Aorta (tissue), 5 donors: ENCODE data around the gene PXDC1. TPM values are rescaled to one million over a fixed set of nuclear protein-coding genes. Genes with fewer than 3 reads are reported as not detected.
"Not testable (repeated sequence)": the region's sequence is repeated elsewhere in the genome, so short reads cannot be mapped to it uniquely, and the experiment has no call there.

ENCODE experiments used
- ATAC-seq: fragments of 200-7000 bp; cut with Tn5 transposase; one replicate; pipeline ENCODE4 v1.9.1; 2022; ENCODE audit warnings: moderate library complexity; ENCODE audit not compliant: low FRiP score
- DNase-seq, 2 donors: peaks; one replicate each; pipeline ENCODE4 v3.0.0-alpha.2; 2020
- H3K27ac ChIP-seq, 2 donors: one replicate each; pipeline ENCODE4 v1.5.1; 2013; ENCODE audit warnings: low read length in 2 of 2, mild to moderate bottlenecking in 2 of 2, moderate library complexity in 2 of 2, control low read depth in 1 of 2, inconsistent platforms in 1 of 2, low read depth in 1 of 2
- H3K27me3 ChIP-seq, 2 donors: one replicate each; pipeline ENCODE4 v1.6.1; 2013; ENCODE audit warnings: control low read depth in 1 of 2, low read length in 1 of 2, mild to moderate bottlenecking in 1 of 2, moderate library complexity in 1 of 2; ENCODE audit not compliant: insufficient read depth in 2 of 2, control insufficient read depth in 1 of 2
- H3K36me3 ChIP-seq, 2 donors: one replicate each; pipeline ENCODE4 v1.6.1; 2013; ENCODE audit warnings: control low read depth in 1 of 2, low read length in 1 of 2, mild to moderate bottlenecking in 1 of 2; ENCODE audit not compliant: insufficient read depth in 2 of 2, control insufficient read depth in 1 of 2
- H3K4me1 ChIP-seq, 2 donors: one replicate each; pipeline ENCODE4 v1.6.1; 2013; ENCODE audit warnings: low read length in 2 of 2, control low read depth in 1 of 2, mild to moderate bottlenecking in 1 of 2, moderate library complexity in 1 of 2; ENCODE audit not compliant: insufficient read depth in 2 of 2, control insufficient read depth in 1 of 2
- H3K4me3 ChIP-seq, 2 donors: one replicate each; pipeline ENCODE4 v1.5.1; 2013; ENCODE audit warnings: low read length in 2 of 2, control low read depth in 1 of 2, mild to moderate bottlenecking in 1 of 2
- H3K9me3 ChIP-seq: one replicate; pipeline ENCODE4 v1.6.1; 2013; ENCODE audit warnings: mild to moderate bottlenecking, low read length; ENCODE audit not compliant: control insufficient read depth
- WGBS, 2 donors: extraction: QIAGEN DNeasy Blood & Tissue Kit; methylation state at CpG; one replicate each; pipeline ENCODE4 v1.1.7; 2013; 5-methylcytosine and 5-hydroxymethylcytosine counted together
- intact Hi-C, 2 donors: fragments of 100-400 bp; cut with DNase I; formaldehyde crosslinking; loops; one replicate each; pipeline versions ENCODE4 v1.14.2 to v1.15.0; 2022
- polyA plus RNA-seq, 2 donors: library from polyadenylated mRNA; stranded (reverse); fragments of 200-250 nt; gene quantifications; one replicate each; pipeline ENCODE4 v1.2.3, GENCODE V29; 2013
- total RNA-seq, 2 donors: library from RNA; stranded (reverse); fragmentation: NEBNext Ultra II Directional; extraction: Animal tissue kit (Norgen Biotek cat#: 25700); gene quantifications; one replicate each; pipeline ENCODE4 v1.2.1, GENCODE V29; 2021
- donor health status: healthy with polysubstance abuse.
- donor health status: Bipolar disorder and iron deficiency.
- donor health status: DM: no; HTN: no; CAD: no.
- donor health status: DM: no; HTN: no; CAD: no.
- donor health status: DM: yes; HTN: yes; CAD: no.

PXDC1 gene
- total and polyA plus RNA-seq, 4 donors: 110 to 222 (median 141) TPM

DNA sequence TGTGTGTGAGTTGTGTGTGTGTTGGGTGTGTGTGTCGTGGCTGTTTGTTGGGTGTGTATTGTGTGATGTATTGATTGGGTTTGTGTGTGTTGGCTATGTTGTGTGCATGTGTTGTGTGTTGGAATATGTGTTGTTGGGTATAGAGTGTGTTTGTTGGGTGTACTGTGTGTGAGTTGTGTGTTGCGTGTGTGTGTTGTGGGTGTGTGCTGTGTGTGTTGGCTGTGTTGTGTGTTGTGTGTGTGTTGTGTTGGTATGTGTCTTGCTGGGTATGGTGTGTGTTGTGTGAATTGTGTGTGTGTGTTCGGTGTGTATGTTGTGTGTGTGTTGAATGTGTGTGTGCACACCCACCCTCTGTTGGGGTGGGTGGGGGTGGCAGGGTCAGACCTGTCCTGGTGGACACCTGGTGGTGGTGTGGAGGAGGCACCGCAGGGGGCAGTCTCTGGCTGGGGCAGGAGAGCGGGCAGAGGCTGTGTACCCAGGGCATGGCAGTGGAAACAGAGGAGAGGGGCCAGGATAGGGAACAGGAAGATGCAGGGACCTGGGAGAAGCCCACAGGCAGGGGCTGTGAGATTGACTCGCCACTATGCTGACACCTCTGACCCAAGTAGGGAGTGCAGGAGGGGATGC, 25.5 kb upstream of the PXDC1 start:
- no peak for ATAC-seq

DNA sequence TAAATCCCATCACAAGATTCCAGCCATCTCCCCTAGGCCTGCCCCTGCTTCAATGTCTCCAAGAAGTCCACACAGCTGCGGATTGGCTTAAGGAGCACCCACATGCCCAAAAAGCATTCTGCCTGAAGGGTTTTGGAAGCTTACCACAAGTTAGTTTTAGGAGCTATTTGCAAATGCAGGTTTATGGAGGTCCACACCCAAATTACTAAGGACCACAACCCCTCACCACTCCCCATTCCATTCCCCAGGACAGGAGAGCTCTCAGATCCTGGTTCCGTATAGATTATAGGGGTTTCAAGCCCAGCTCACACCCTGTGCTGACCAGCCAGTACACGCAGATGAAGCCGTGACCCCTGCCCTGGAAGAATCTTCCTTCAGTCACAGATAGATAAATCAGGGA, 24.3 kb upstream of the PXDC1 start:
- 96 to 99% methylated on average over 4 of the region's 4 CpGs for WGBS, 2 donors

More for the DNA sequence above, 25.5 kb upstream of the PXDC1 start:
- 94 to 96% methylated on average over 6 of the region's 6 CpGs for WGBS, 2 donors
- no peaks in the 10 kb centered on the region for H3K27me3 ChIP-seq
- H3K4me1 ChIP-seq: peaks cover 0 to 2% of the 10 kb centered on the region in 2 donors
- intact Hi-C loops: no loop called here
- no peaks in the 10 kb centered on the region for H3K36me3 ChIP-seq
- no peak overlapping the region for H3K27ac ChIP-seq
- no peak for DNase-seq
- H3K9me3 ChIP-seq: no peaks in the 10 kb centered on the region
- no peak overlapping the region for H3K4me3 ChIP-seq

DNA sequence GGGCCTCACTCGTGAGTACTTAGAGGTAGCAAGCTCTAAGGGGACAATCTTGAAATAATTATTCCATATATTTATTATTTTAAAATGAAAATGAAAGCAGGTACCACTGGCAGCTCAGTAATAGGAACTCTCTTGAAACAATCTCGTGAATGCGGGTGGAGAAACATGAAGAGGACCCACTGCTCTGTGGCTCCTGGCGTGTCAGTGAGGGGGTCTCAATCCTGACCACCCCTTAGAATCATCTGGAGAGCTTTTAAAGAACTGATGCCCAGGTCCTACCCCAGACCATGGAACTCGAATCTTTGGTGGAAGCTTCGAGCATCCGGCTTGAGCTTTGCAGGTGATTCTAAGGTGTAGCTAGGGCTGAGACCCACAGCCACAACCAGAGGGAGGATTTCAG, 23.9 kb upstream of the PXDC1 start:
- Histone ChIP-seq H3K4me1 (peaks cover 0 to 2% of the 10 kb centered on the region in 2 donors), H3K27me3 (no peaks in the 10 kb centered on the region), H3K27ac (no peak overlapping the region), H3K36me3 (no peaks in the 10 kb centered on the region), H3K9me3 (no peaks in the 10 kb centered on the region), H3K4me3 (no peak overlapping the region)
- intact Hi-C loops: no loop called here
- WGBS, 2 donors: 96 to 98% methylated on average over 7 of the region's 7 CpGs
- DNase-seq: no peak
- no peak for ATAC-seq

More for the DNA sequence above, 24.3 kb upstream of the PXDC1 start:
- Histone ChIP-seq H3K9me3 (no peaks in the 10 kb centered on the region), H3K4me1 (peaks cover 0 to 2% of the 10 kb centered on the region in 2 donors), H3K27ac (no peak overlapping the region), H3K27me3 (no peaks in the 10 kb centered on the region), H3K4me3 (no peak overlapping the region), H3K36me3 (no peaks in the 10 kb centered on the region)
- no peak for ATAC-seq
- no peak for DNase-seq
- intact Hi-C loops: no loop called here

DNA sequence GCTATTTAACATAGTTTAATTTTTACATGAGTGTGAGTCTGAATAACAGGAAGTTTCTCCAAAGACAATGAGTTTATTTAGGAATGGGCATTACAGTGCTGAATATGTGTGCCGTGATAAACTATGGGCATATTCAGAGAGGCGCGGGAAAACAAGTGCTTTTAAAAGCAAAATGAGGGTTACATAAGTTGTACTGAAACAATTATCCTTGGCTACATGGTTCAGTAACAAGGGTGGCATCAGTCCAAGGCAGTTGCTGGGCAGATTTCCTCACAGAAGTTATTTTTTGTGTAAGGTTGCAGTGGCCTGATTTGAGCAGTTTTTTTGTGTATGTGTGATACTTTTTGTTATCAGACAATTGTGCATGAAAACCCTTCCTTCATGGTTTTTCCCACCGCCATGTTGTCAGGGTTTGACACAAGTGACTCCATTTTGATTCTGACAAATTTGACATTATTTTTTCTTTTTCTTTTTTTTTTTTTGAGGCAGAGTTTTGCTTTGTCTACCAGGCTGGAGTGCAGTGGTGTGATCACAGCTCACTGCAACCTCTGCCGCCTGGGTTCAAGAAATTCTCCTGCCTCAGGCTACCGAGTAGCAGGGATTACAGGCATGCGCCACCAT, 22.3 kb upstream of the PXDC1 start:
- 56 to 57% methylated on average over 7 of the region's 7 CpGs for WGBS, 2 donors

DNA sequence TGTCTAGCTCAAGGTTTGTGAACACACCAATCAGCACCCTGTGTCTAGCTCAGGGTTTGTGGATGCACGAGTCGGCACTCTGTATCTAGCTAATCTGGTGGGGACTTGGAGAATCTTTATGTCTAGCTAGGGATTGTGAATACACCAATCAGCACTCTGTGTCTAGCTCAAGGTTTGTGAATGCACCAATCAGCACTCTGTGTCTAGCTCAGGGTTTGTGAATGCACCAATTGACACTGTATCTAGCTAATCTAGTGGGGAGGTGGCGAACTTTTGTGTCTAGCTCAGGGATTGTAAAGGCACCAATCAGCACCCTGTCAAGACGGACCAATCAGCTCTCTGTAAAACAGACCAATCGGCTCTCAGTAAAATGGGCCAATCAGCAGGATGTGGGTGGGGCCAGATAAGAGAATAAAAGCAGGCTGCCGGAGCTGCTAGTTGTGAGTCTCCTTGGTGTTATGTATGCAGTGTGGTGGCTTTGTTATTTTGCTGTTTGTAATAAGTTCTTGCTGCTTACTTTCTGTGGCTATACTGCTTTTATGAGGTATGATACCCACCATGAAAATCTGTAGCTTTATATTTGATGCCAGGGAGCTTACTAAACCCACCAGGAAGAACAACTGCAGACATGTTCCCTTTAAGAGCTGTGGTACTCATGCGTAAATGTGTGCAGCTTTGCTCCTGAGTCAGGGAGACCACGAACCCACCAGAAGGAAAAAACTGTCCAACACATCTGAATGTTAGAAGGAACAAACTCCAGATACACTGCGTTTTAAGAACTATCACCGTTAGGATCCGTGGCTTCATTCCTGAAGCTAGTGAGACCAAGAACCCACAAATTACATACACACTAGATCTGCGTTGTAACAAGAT, 20.9 kb upstream of the PXDC1 start:
- H3K27me3 ChIP-seq, H3K27ac ChIP-seq, H3K4me1 ChIP-seq, DNase-seq, intact Hi-C loops, H3K36me3 ChIP-seq, H3K9me3 ChIP-seq, ATAC-seq, H3K4me3 ChIP-seq: not testable (repeated sequence)
- 90 to 93% methylated on average over 12 of the region's 12 CpGs for WGBS, 2 donors

More for the DNA sequence above, 22.3 kb upstream of the PXDC1 start:
- no peaks in the 10 kb centered on the region for H3K36me3 ChIP-seq
- DNase-seq: no peak
- H3K27ac ChIP-seq: no peak overlapping the region
- H3K4me3 ChIP-seq: no peak overlapping the region
- peaks cover 0 to 2% of the 10 kb centered on the region in 2 donors for H3K4me1 ChIP-seq
- H3K27me3 ChIP-seq: no peaks in the 10 kb centered on the region
- ATAC-seq: no peak
- intact Hi-C loops: no loop called here
- no peaks in the 10 kb centered on the region for H3K9me3 ChIP-seq

DNA sequence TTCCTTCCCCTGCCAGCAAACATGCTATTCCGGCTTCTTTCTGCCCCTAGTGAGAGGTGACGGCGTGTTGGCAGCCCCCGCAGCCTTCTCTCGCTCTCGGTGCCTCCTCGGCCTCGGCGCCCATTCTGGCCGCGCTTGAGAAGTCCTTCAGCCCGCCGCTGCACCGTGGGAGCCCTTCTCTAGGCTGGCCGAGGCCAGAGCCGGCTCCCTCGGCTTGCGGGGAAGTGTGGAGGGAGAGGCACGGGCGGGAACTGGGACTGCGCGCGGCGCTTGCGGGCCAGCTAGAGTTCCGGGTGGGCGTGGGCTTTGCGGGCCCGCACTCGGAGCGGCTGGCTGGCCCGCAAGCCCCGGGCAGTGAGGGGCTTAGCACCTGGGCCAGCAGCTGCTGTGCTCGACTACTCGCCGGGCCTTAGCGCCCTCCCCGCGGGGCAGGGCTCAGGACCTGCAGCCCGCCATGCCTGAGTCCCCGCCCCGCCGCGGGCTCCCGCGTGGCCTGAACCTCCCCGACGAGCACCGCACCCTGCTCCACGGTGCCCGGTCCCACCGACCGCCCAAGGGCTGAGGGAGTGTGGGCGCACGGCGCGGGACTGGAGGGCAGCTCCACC, 20.0 kb upstream of the PXDC1 start:
- Histone ChIP-seq H3K4me1 (peaks cover 0 to 2% of the 10 kb centered on the region in 2 donors), H3K27ac (no peak overlapping the region), H3K4me3 (no peak overlapping the region), H3K27me3 (no peaks in the 10 kb centered on the region), H3K36me3 (no peaks in the 10 kb centered on the region), H3K9me3 (no peaks in the 10 kb centered on the region)
- WGBS, 2 donors: 71 to 88% methylated on average over 45 to 57 of the region's 57 CpGs
- DNase-seq: no peak
- ATAC-seq: no peak
- intact Hi-C loops: no loop called here

DNA sequence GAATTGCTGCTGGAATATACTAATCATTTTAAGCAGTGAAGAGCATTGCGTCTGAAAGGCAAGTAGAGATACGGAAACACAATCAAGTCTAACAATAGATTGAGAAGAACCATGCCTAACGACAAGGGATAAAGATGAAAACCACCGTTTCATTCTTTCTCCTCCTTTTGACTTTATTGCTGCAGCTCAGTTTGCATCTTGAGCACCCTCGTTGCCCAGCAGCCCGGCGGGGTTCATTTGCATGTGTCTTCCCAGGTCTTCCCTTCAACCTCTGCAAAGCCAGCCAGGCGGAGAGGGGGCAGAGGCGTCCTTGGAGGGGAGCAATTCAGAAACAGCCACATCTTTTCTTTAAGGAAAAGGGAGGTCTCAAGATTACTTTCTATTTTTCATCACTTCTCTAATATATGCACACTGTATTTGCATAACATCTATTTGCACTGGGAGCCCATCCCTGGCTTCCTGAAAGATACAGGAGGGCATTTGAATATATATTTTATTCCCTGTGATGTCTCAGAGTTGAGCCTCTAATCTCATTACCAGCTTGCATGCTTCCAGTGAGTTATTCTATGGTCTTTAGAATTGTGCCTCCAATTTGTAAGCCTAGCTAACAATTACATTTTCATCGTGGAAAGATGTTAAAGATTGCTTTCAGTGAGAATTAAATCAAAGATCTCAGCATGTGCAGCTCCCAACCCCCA, 18.7 kb upstream of the PXDC1 start:
- intact Hi-C loops: no loop called here
- WGBS, 2 donors: 83 to 88% methylated on average over 10 of the region's 10 CpGs
- no peaks in the 10 kb centered on the region for H3K27me3 ChIP-seq
- no peak for ATAC-seq
- no peak for DNase-seq
- H3K4me1 ChIP-seq: peaks cover 0 to 2% of the 10 kb centered on the region in 2 donors
- H3K36me3 ChIP-seq: no peaks in the 10 kb centered on the region
- no peak overlapping the region for H3K27ac ChIP-seq
- H3K4me3 ChIP-seq: no peak overlapping the region
- no peaks in the 10 kb centered on the region for H3K9me3 ChIP-seq

DNA sequence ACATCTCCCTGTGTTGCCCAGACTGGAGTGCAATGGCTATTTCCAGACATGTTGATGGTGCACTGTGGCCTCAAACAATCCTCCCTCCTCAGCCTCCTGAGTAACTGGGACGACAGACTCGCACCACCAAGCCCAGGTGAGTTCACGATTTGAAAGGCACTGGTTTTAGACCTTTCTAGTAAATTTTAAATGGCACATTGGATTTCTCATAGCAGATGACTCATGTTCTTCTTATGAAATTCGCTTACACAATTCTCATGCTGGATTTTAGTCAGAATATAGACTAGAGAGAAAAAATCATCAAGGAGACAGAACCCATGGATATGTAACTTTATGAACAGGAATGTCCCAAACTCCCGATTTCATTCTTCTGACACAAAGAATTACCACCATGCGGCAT, 18.1 kb upstream of the PXDC1 start:
- H3K27me3 ChIP-seq: no peaks in the 10 kb centered on the region
- H3K4me3 ChIP-seq: no peak overlapping the region
- 93% methylated on average over 6 of the region's 6 CpGs for WGBS, 2 donors
- DNase-seq (no peak), ATAC-seq (no peak)
- H3K4me1 ChIP-seq: peaks cover 0 to 2% of the 10 kb centered on the region in 2 donors
- H3K9me3 ChIP-seq: no peaks in the 10 kb centered on the region
- no peaks in the 10 kb centered on the region for H3K36me3 ChIP-seq
- H3K27ac ChIP-seq: no peak overlapping the region
- intact Hi-C loops: no loop called here
